H9 (cell line): Measurements from ENCODE around the gene NFRKB. TPM values are rescaled to one million over a fixed set of nuclear protein-coding genes. Genes with fewer than 3 reads are reported as not detected.

Experiments used
- DNase-seq: peaks from one replicate; pipeline ENCODE4 v3.0.0-alpha.2; 2017
- H2AFZ ChIP-seq: one replicate; pipeline ENCODE4 v1.6.1; 2013; ENCODE audit warnings: mild to moderate bottlenecking, low read length, control low read depth, moderate library complexity
- H2AK5ac ChIP-seq: 2 replicates; pipeline ENCODE4 v1.6.1; 2013; ENCODE audit warnings: low read length, control low read depth, mixed read lengths; ENCODE audit not compliant: insufficient read length
- H2BK120ac ChIP-seq: one replicate; pipeline ENCODE4 v1.6.1; 2013; ENCODE audit warnings: low read depth, mild to moderate bottlenecking, low read length, control low read depth, inconsistent platforms; ENCODE audit not compliant: poor library complexity, severe bottlenecking
- H2BK12ac ChIP-seq: 2 replicates; pipeline ENCODE4 v1.6.1; 2013; ENCODE audit warnings: low read length, control low read depth, mixed read lengths, low read depth; ENCODE audit not compliant: insufficient read length
- H2BK15ac ChIP-seq: 2 replicates; pipeline ENCODE4 v1.6.1; 2013; ENCODE audit warnings: low read depth, low read length, control low read depth
- H2BK20ac ChIP-seq: one replicate; pipeline ENCODE4 v1.6.1; 2013; ENCODE audit warnings: low read depth, mild to moderate bottlenecking, low read length, control low read depth, inconsistent platforms; ENCODE audit not compliant: poor library complexity, severe bottlenecking
- H2BK5ac ChIP-seq: 2 replicates; pipeline ENCODE4 v1.6.1; 2013; ENCODE audit warnings: low read length, control low read depth, mixed read lengths; ENCODE audit not compliant: insufficient read length
- H3K14ac ChIP-seq: 2 replicates; pipeline ENCODE4 v1.6.1; 2013; ENCODE audit warnings: low read length, control low read depth; ENCODE audit not compliant: insufficient read depth
- H3K18ac ChIP-seq: 2 replicates; pipeline ENCODE4 v1.6.1; 2013; ENCODE audit warnings: low read depth, mild to moderate bottlenecking, mixed read lengths, low read length, control low read depth; ENCODE audit not compliant: insufficient read length
- H3K23ac ChIP-seq: 2 replicates; pipeline ENCODE4 v1.6.1; 2013; ENCODE audit warnings: low read length, control low read depth, mixed read lengths, low read depth; ENCODE audit not compliant: insufficient read length
- H3K23me2 ChIP-seq: 2 replicates; pipeline ENCODE4 v1.6.1; 2013; ENCODE audit warnings: low read depth, mild to moderate bottlenecking, mixed read lengths, low read length, control low read depth; ENCODE audit not compliant: insufficient read length, poor library complexity, severe bottlenecking
- H3K27ac ChIP-seq: 2 replicates; pipeline ENCODE4 v1.5.1; 2013; ENCODE audit warnings: low read length, control low read depth, mixed read lengths, low read depth; ENCODE audit not compliant: insufficient read length
- H3K27me3 ChIP-seq: 2 replicates; pipeline ENCODE4 v1.6.1; 2013; ENCODE audit warnings: low read length, control low read depth, inconsistent platforms; ENCODE audit not compliant: insufficient read depth
- H3K4ac ChIP-seq: 2 replicates; pipeline ENCODE4 v1.6.1; 2013; ENCODE audit warnings: low read depth, mild to moderate bottlenecking, control low read depth, inconsistent platforms, low read length, moderate library complexity
- H3K4me1 ChIP-seq: 2 replicates; pipeline ENCODE4 v1.6.1; 2013; ENCODE audit warnings: low read length, control low read depth, inconsistent platforms; ENCODE audit not compliant: insufficient read depth
- H3K4me2 ChIP-seq: 2 replicates; pipeline ENCODE4 v1.6.1; 2013; ENCODE audit warnings: low read length, control low read depth, mixed read lengths; ENCODE audit not compliant: insufficient read length, insufficient read depth
- H3K56ac ChIP-seq: 2 replicates; pipeline ENCODE4 v1.6.1; 2013; ENCODE audit warnings: low read depth, mild to moderate bottlenecking, mixed read lengths, low read length, control low read depth; ENCODE audit not compliant: insufficient read length
- H3K79me1 ChIP-seq: 2 replicates; pipeline ENCODE4 v1.6.1; 2013; ENCODE audit warnings: low read depth, mild to moderate bottlenecking, moderate library complexity, low read length, control low read depth, inconsistent platforms; ENCODE audit not compliant: insufficient read depth, poor library complexity, severe bottlenecking
- H3K79me2 ChIP-seq: 2 replicates; pipeline ENCODE4 v1.6.1; 2013; ENCODE audit warnings: low read length, control low read depth, inconsistent platforms; ENCODE audit not compliant: insufficient read depth
- H3K9ac ChIP-seq: 2 replicates; pipeline ENCODE4 v1.6.1; 2013; ENCODE audit warnings: low read length, control low read depth, mixed read lengths; ENCODE audit not compliant: insufficient read length; ENCODE audit errors: extremely low read depth
- H3K9me3 ChIP-seq: one replicate; pipeline ENCODE4 v1.6.1; 2013; ENCODE audit warnings: low read depth, low read length, inconsistent platforms; ENCODE audit not compliant: control insufficient read depth
- H3T11ph ChIP-seq: one replicate; pipeline ENCODE4 v1.6.1; 2013; ENCODE audit warnings: mild to moderate bottlenecking, low read length, control low read depth, inconsistent platforms
- H4K20me1 ChIP-seq: one replicate; pipeline ENCODE4 v1.6.1; 2013; ENCODE audit not compliant: control insufficient read depth, insufficient read length, insufficient read depth
- H4K5ac ChIP-seq: 2 replicates; pipeline ENCODE4 v1.6.1; 2013; ENCODE audit warnings: low read depth, mild to moderate bottlenecking, mixed read lengths, low read length, control low read depth; ENCODE audit not compliant: insufficient read length
- H4K8ac ChIP-seq: replicated peaks from 2 replicates; pipeline ENCODE4 v1.6.1; 2013; ENCODE audit warnings: low read length, control low read depth, mixed read lengths, low read depth; ENCODE audit not compliant: insufficient read length
- H4K91ac ChIP-seq: 2 replicates; pipeline ENCODE4 v1.6.1; 2013; ENCODE audit warnings: low read depth, mild to moderate bottlenecking, moderate library complexity, mixed read lengths, low read length, control low read depth; ENCODE audit not compliant: insufficient read length
- H3K27ac Mint-ChIP-seq, 3 experiments: 2 replicates in 2 of 3; 3 replicates in 1 of 3; pipeline ENCODE4 v1.8.0; 2020 to 2021; ENCODE audit warnings: mixed read lengths in 3 of 3, mild to moderate bottlenecking in 1 of 3, moderate library complexity in 1 of 3
- H3K27me3 Mint-ChIP-seq: 2 replicates; pipeline ENCODE4 v1.8.0; 2021; ENCODE audit warnings: low read depth, mild to moderate bottlenecking, moderate library complexity, mixed read lengths
- H3K36me3 Mint-ChIP-seq, 3 experiments: 2 replicates in 2 of 3; 3 replicates in 1 of 3; pipeline ENCODE4 v1.8.0; 2020 to 2021; ENCODE audit warnings: low read depth in 3 of 3, mixed read lengths in 3 of 3; ENCODE audit not compliant: insufficient read depth in 1 of 3
- H3K4me1 Mint-ChIP-seq, 2 experiments: 2 replicates each; pipeline ENCODE4 v1.8.0; 2020; ENCODE audit warnings: mixed read lengths in 2 of 2
- H3K4me3 Mint-ChIP-seq, 2 experiments: 2 replicates in 1 of 2; 3 replicates in 1 of 2; pipeline ENCODE4 v1.8.0; 2020 to 2021; ENCODE audit warnings: mild to moderate bottlenecking in 2 of 2, mixed read lengths in 2 of 2, moderate library complexity in 1 of 2
- H3K9me3 Mint-ChIP-seq, 2 experiments: 2 replicates in 1 of 2; 3 replicates in 1 of 2; pipeline ENCODE4 v1.8.0; 2020; ENCODE audit warnings: mild to moderate bottlenecking in 2 of 2, mixed read lengths in 2 of 2, moderate library complexity in 1 of 2
- CTCF ChIP-seq: fragments of 200-600 bp; sonication (generic); conservative IDR thresholded peaks from 3 replicates; pipeline ENCODE4 v1.8.0; 2021; ENCODE audit warnings: antibody characterized with exemption, mild to moderate bottlenecking
- WGBS: extraction: QIAGEN DNeasy Blood & Tissue Kit; methylation state at CpG from one replicate; pipeline ENCODE4 v1.1.7; 2013; ENCODE audit warnings: missing lambda C conversion rate, low lambda C conversion rate, mixed read lengths; ENCODE audit not compliant: insufficient read length; ENCODE audit errors: extremely low coverage; 5-methylcytosine and 5-hydroxymethylcytosine counted together
- total RNA-seq: library from RNA; stranded (reverse); gene quantifications from 2 replicates; pipeline ENCODE4 v1.2.1, GENCODE V29; 2021

NFRKB gene
- total RNA-seq, 1 experiment from 2014 or later: 41.0 TPM

- H3K9me3 ChIP-seq: no peaks in the 10 kb centered on the region
- H3K56ac ChIP-seq: no peak overlapping the region
- no peaks in the 10 kb centered on the region for H3K23me2 ChIP-seq
- Mint-ChIP-seq H3K27me3 (no peaks in the 10 kb centered on the region), H3K9me3 (no peaks in the 10 kb centered on the region), H3K27ac (no peak overlapping the region), H3K4me3 (no peak overlapping the region), H3K4me1 (no peaks in the 10 kb centered on the region), H3K36me3 (peaks cover 60 to 95% (median 88%) of the 10 kb centered on the region in 3 experiments; a peak in 6 of 7 replicates)
- H2BK5ac ChIP-seq: no peak overlapping the region
- no peak overlapping the region for H2AFZ ChIP-seq
- H2BK15ac ChIP-seq: no peak overlapping the region
- DNase-seq: no peak
- no peak overlapping the region for H3K14ac ChIP-seq
- H3K4me2 ChIP-seq: no peak overlapping the region
- no peak overlapping the region for H4K8ac ChIP-seq
- no peak overlapping the region for H2AK5ac ChIP-seq
- no peak overlapping the region for H2BK12ac ChIP-seq
- no peak overlapping the region for H3K23ac ChIP-seq
- no peaks in the 10 kb centered on the region for H3K79me2 ChIP-seq
- H3K4me1 ChIP-seq: no peaks in the 10 kb centered on the region
- no peak overlapping the region for H3K4ac ChIP-seq
- no CpG with 5 or more reads among the region's 8 CpGs for WGBS
- H2BK20ac ChIP-seq: no peak overlapping the region
- H3K27me3 ChIP-seq: no peaks in the 10 kb centered on the region
- no peak for TF ChIP-seq CTCF
- H4K5ac ChIP-seq: no peak overlapping the region
- no peak overlapping the region for H3K9ac ChIP-seq
- no peak overlapping the region for H3T11ph ChIP-seq
- H3K18ac ChIP-seq: no peak overlapping the region
- H3K27ac ChIP-seq: no peak overlapping the region
- H4K20me1 ChIP-seq: no peaks in the 10 kb centered on the region
- no peaks in the 10 kb centered on the region for H3K79me1 ChIP-seq
- no peak overlapping the region for H2BK120ac ChIP-seq
- H4K91ac ChIP-seq: no peak overlapping the region
Measured at GRCh38 chr11:129884581-129884980, 10.8 kb downstream of the NFRKB start.
